ENCODE data around the gene WBP11. TPM values are rescaled to one million over a fixed set of nuclear protein-coding genes. Genes with fewer than 3 reads are reported as not detected.
A peak's percentile ranks its signal among the peaks of the same experiment; 100 is the strongest.

WBP11 gene
- total RNA-seq, 1 experiment from 2014 or later = 111 TPM

- no peak overlapping the region for H3K4me3 Mint-ChIP-seq
- no peaks in the 10 kb centered on the region; the same call in 1 of the 2 replicates for H3K27me3 Mint-ChIP-seq (ENCODE audit: low read depth)
- no peaks in the 10 kb centered on the region for H3K4me1 Mint-ChIP-seq
- TF ChIP-seq CTCF (IDR thresholded peaks at IDR 0.05) = 0 out of 2 replicates have a peak, but pooled peaks have one; percentile 4
- no peak for TF ChIP-seq AFF4 (CRISPR knock-in tag; IDR thresholded peaks at IDR 0.05; ENCODE audit: borderline replicate concordance)
- DNase-seq (ENCODE audit: low spot score) (no peak), ATAC-seq (no peak)
- no peak overlapping the region for H3K27ac Mint-ChIP-seq
- ChIA-PET CTCF (interaction anchor here (0.8 kb wide), 1 partner anchor 377 kb away, joined by 4 read pairs; the partner anchor contains the start of gene RERG), POLR2A (no interaction called here)
- H3K9me3 Mint-ChIP-seq = peaks cover 7% of the 10 kb centered on the region
- H3K36me3 Mint-ChIP-seq = peaks cover 2% of the 10 kb centered on the region
Observed at GRCh38 chr12:14844401-14844800, 41.1 kb upstream of the WBP11 start.

GRCh38 chr12:14843425-14843887, 40.2 kb upstream of the WBP11 start, which contains the start of gene ART4:
Gene ART4 (minus strand): TSS chr12:14843526. CDS start chr12:14843113, 413 bp downstream.
- Mint-ChIP-seq H3K9me3 (peaks cover 11% of the 10 kb centered on the region), H3K27me3 (ENCODE audit: low read depth) (no peaks in the 10 kb centered on the region; the same call in 1 of the 2 replicates), H3K36me3 (peaks cover 6% of the 10 kb centered on the region), H3K4me1 (peaks cover 5% of the 10 kb centered on the region), H3K27ac (no peak within 1 kb of the TSS), H3K4me3 (no peak within 1 kb of the TSS)
- DNase-seq (ENCODE audit: low spot score) (no peak), ATAC-seq (no peak)
- ChIA-PET POLR2A (no interaction called here), CTCF (interaction anchor here (1.2 kb wide), 1 partner anchor 152 kb away, joined by 3 read pairs; no protein-coding TSS in a partner anchor)
- TF ChIP-seq RORB (CRISPR knock-in tag; IDR thresholded peaks at IDR 0.05) (no peak), ATF2 (CRISPR knock-in tag; IDR thresholded peaks at IDR 0.05; ENCODE audit: borderline replicate concordance, low read depth) (no peak), CTCF (IDR thresholded peaks at IDR 0.05) (no peak), PREB (CRISPR knock-in tag; IDR thresholded peaks at IDR 0.05; ENCODE audit: borderline replicate concordance) (no peak), HMGXB4 (CRISPR knock-in tag; IDR thresholded peaks at IDR 0.05) (no peak), ATF1 (CRISPR knock-in tag; IDR thresholded peaks at IDR 0.05) (no peak), OVOL2 (CRISPR knock-in tag; IDR thresholded peaks at IDR 0.05; ENCODE audit: borderline replicate concordance) (no peak), SP1 (CRISPR knock-in tag; conservative IDR thresholded peaks at IDR 0.05) (no peak), SMAD3 (CRISPR knock-in tag; IDR thresholded peaks at IDR 0.05; ENCODE audit: borderline replicate concordance) (no peak), ETV6 (CRISPR knock-in tag; IDR thresholded peaks at IDR 0.05) (no peak), SMAD4 (CRISPR knock-in tag; IDR thresholded peaks at IDR 0.05) (no peak), MLX (CRISPR knock-in tag; IDR thresholded peaks at IDR 0.05) (no peak), PRDM15 (CRISPR knock-in tag; IDR thresholded peaks at IDR 0.05) (no peak), PRRX2 (CRISPR knock-in tag; IDR thresholded peaks at IDR 0.05) (no peak), TEAD1 (CRISPR knock-in tag; IDR thresholded peaks at IDR 0.05) (no peak), TEAD4 (CRISPR knock-in tag; IDR thresholded peaks at IDR 0.05) (no peak)
